Left ventricle myocardium inferior (tissue), 1 donor: ENCODE data around the gene ATOSB. TPM values are rescaled to one million over a fixed set of nuclear protein-coding genes. Genes with fewer than 3 reads are reported as not detected.

Experiments used
- DNase-seq: peaks from one replicate; pipeline ENCODE4 v3.0.0-alpha.2; 2020
- H3K27ac ChIP-seq: fragments of 200-600 bp; replicated peaks from 2 replicates; pipeline ENCODE4 v1.8.0; 2021
- H3K27me3 ChIP-seq: fragments of 200-600 bp; 2 replicates; pipeline ENCODE4 v1.8.0; 2021; ENCODE audit warnings: low read depth
- H3K36me3 ChIP-seq: fragments of 200-600 bp; 2 replicates; pipeline ENCODE4 v1.8.0; 2021
- H3K4me1 ChIP-seq: fragments of 200-600 bp; 2 replicates; pipeline ENCODE4 v1.8.0; 2021
- H3K4me3 ChIP-seq: fragments of 200-600 bp; 2 replicates; pipeline ENCODE4 v1.8.0; 2021; ENCODE audit warnings: mild to moderate bottlenecking, moderate library complexity
- H3K9me3 ChIP-seq: fragments of 200-600 bp; replicated peaks from 2 replicates; pipeline ENCODE4 v1.8.0; 2021
- intact Hi-C: fragments of 100-400 bp; cut with micrococcal nuclease; formaldehyde crosslinking; loops from one replicate; pipeline ENCODE4 v1.11.0; 2022
- total RNA-seq: library from RNA; stranded (reverse); fragmentation: NEBNext Ultra II Directional; extraction: Animal tissue kit (Norgen Biotek cat#: 25700); gene quantifications from one replicate; pipeline ENCODE4 v1.2.1, GENCODE V29; 2021
- TF ChIP-seq, protein P1 (sequence below): fragments of 200-600 bp; IDR thresholded peaks from 2 replicates; pipeline ENCODE4 v1.8.0; 2021; ENCODE audit warnings: antibody characterized with exemption, mild to moderate bottlenecking, borderline replicate concordance
- donor health status: DM: no; HTN: yes; CAD: no; lungs with severe emphysema.

ATOSB gene
- total RNA-seq, 1 donor from 2014 or later, result 17.0 TPM

DNA sequence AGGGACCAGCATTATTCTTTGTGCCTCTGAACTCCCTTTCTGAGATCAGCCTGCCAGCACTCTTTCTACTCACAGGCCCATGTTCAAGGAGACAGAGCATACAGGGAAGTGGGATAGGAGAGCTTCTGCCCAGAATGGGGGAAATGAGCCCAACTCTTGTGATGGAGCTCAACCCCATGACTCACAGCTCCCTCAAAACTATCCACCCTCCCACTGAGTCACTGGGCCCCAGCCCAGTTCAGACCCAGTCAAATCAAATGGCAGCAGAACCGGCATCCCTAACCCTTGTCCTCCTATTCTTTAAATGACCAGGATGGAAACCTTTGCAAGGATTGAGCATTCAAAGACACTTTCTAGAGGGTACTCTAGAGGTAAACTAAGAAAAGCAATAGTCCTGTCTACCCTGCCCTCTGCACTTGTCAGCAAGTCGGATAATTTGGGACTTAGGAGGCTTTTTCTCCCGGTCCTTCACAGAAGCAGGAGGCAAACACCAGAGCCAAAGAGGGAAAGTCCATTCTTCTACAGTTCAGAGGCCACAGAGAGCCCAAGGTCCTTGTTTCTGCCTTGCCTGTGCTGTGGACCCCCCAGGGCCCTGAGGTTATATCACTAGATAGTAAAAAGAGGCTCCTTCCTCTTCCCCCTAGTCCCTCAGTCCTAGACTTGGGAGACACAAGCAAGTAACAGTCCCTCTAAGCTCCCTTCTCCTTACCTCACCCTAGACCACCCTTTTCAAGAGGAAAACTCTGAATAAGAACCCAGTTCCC is 3.2 kb downstream of the ATOSB start:
- Histone ChIP-seq H3K9me3 (no peaks in the 10 kb centered on the region), H3K27me3 (no peaks in the 10 kb centered on the region), H3K4me1 (peaks cover 74% of the 10 kb centered on the region), H3K27ac (peak overlapping the region; percentile 95), H3K4me3 (peak overlapping the region; percentile 93), H3K36me3 (peaks cover 13% of the 10 kb centered on the region)
- intact Hi-C loops, result loop anchor here (10.0 kb wide), 1 partner anchor 142 kb away; no protein-coding TSS in a partner anchor
- no peak for DNase-seq
- TF ChIP-seq, protein P1, sequence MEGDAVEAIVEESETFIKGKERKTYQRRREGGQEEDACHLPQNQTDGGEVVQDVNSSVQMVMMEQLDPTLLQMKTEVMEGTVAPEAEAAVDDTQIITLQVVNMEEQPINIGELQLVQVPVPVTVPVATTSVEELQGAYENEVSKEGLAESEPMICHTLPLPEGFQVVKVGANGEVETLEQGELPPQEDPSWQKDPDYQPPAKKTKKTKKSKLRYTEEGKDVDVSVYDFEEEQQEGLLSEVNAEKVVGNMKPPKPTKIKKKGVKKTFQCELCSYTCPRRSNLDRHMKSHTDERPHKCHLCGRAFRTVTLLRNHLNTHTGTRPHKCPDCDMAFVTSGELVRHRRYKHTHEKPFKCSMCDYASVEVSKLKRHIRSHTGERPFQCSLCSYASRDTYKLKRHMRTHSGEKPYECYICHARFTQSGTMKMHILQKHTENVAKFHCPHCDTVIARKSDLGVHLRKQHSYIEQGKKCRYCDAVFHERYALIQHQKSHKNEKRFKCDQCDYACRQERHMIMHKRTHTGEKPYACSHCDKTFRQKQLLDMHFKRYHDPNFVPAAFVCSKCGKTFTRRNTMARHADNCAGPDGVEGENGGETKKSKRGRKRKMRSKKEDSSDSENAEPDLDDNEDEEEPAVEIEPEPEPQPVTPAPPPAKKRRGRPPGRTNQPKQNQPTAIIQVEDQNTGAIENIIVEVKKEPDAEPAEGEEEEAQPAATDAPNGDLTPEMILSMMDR, result no peak

DNA sequence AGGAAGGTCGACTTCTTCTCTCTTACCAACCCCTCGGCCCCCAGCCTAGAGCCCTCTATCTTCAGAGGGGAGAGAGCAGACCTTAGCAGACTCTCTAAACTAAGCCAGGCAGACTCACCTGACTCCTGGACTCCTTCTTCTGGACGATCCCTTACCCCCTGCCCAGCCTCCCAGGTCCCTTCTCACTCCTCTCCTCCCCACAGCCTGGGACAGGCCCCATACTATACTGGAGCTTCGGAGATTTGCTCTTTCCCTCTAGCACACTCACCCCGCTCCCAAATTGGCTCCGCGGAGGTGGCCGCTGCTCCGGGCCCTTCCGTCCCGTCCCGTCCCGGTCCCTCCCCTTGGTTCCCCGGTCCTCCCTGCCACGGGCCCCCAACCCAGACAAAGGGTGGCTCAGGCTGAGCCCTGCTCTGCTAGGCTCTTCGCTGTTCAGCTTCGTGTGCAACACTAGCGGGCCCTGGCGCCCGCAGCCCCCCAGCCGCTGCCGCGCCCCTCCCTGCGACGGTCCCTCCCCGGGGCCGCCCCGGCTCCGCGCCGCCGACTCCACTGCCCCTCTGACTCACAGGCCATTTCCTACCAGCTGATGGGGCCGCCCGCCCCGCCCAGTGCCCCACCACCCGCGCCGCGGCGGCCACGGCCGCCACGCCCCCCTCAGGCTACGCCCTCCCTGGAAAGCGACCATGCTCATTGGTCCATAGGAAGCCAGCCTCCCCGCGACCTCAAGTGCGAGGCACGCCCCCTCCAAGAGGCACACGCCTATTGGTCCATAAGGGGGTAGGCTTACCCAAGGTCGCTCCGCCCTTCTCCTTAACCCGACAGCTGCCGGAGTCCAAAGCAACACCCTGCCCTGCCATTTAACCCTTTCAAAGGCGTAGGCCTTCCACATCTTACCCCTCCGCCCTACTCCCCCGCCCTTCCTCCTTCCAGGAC is 4.4 kb downstream of the ATOSB start:
- intact Hi-C loops, result loop anchor here (10.0 kb wide), 1 partner anchor 144 kb away; no protein-coding TSS in a partner anchor
- H3K9me3 ChIP-seq, result no peaks in the 10 kb centered on the region
- H3K27ac ChIP-seq, result peak overlapping the region; percentile 95
- peaks cover 64% of the 10 kb centered on the region for H3K4me1 ChIP-seq
- DNase-seq, result peak; percentile 98
- TF ChIP-seq, protein P1, result no peak
- peak overlapping the region; percentile 93 for H3K4me3 ChIP-seq
- H3K36me3 ChIP-seq, result peaks cover 25% of the 10 kb centered on the region
- no peaks in the 10 kb centered on the region for H3K27me3 ChIP-seq

DNA sequence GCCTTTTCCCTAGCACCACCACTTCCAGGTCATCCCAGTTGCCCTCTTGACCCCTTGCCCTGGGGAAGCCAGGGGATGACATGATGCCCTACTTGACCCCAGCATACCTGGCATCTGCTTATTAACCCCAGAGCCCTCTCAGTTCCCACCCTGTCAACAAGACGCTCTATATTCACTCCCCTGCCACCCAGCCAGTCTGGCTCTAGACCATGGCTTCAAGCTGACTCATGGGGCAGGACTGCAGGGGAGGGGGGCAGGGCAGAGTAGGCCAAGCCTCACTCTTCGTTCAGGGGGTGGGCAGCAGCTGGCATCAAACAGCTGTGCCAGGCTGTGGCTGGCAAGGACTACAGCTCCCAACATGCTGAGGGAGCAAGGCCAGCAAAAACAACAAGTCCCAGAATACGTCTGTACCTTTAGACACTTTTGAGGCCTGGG is 5.3 kb downstream of the ATOSB start:
- Histone ChIP-seq H3K4me3 (peak overlapping the region; percentile 93), H3K36me3 (peaks cover 34% of the 10 kb centered on the region), H3K27me3 (no peaks in the 10 kb centered on the region), H3K9me3 (no peaks in the 10 kb centered on the region), H3K27ac (peak overlapping the region; percentile 95), H3K4me1 (peaks cover 58% of the 10 kb centered on the region)
- intact Hi-C loops, result loop anchor here (10.0 kb wide), 1 partner anchor 144 kb away; no protein-coding TSS in a partner anchor
- DNase-seq, result no peak
- TF ChIP-seq, protein P1, result no peak

DNA sequence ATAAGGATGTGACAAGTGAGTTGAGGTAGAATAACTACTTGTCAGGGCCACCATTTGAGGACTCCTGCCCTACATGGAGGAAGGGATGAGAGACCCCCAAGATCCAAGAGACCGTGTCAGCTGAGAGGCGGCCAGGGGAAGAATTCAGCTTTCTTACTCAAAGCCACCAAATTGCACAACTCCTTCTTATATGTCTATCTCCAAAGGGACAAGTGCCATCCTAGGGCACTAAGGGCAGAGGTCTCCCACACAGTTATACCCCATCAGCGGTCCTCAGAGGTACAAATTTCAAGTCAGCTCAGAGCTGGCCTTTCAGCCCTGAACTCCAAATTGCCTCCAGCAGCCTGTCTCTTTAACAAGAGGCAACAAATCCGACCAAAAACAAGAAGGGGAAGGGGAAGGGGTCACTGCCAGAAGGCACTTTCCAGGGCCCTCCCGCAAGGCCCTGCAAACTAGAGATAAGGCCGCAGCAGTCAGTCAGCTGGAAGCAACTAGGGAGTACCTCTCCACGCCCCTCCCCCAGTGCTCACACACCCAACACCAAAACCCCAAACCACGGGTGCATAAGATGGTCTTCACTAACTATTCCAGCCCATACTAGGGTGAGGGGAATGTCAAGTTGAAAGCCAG is 6.6 kb downstream of the ATOSB start:
- Histone ChIP-seq H3K27ac (no peak overlapping the region), H3K4me3 (no peak overlapping the region), H3K36me3 (peaks cover 46% of the 10 kb centered on the region), H3K9me3 (no peaks in the 10 kb centered on the region), H3K27me3 (no peaks in the 10 kb centered on the region), H3K4me1 (peaks cover 49% of the 10 kb centered on the region)
- DNase-seq, result no peak
- intact Hi-C loops, result no loop called here
- TF ChIP-seq, protein P1, result no peak

DNA sequence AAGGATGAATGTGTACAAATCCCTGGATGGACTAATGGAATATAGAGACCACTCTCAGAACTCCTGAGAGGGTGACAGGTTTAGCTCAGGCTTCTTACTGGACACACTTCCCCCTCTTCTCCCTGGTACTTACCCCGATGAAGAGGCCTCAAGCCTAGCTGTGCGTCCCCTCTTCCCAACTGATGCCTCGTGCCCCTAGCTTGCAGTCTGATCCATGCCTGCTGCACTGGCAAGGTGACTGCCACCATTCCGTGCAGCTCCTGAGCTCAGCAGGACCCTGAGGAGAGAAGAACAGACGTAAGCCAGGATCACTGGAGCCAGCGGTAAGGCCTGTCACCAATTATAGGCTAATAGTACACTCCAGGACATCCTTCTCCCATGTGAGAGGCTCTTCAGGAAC is 7.2 kb downstream of the ATOSB start:
- H3K27ac ChIP-seq, result no peak overlapping the region
- no peak overlapping the region for H3K4me3 ChIP-seq
- H3K27me3 ChIP-seq, result no peaks in the 10 kb centered on the region
- TF ChIP-seq, protein P1, result no peak
- intact Hi-C loops, result no loop called here
- no peak for DNase-seq
- peaks cover 49% of the 10 kb centered on the region for H3K4me1 ChIP-seq
- H3K9me3 ChIP-seq, result no peaks in the 10 kb centered on the region
- peaks cover 46% of the 10 kb centered on the region for H3K36me3 ChIP-seq
